Astrocyte of the spinal cord (primary cell): ENCODE measurements around the gene MTIF2.

Experiments
- DNase-seq: peaks from one replicate; pipeline ENCODE4 v3.0.0; 2011; ENCODE audit warnings: low read depth, low spot score
- H3K4me3 ChIP-seq: 2 replicates; pipeline ENCODE4 v1.5.1; 2011; ENCODE audit warnings: low read depth, mild to moderate bottlenecking, low read length, moderate library complexity
- in situ Hi-C: cut with HindIII; loops from 2 replicates; pipeline ENCODE4 v1.10.0; 2017; ENCODE audit warnings: low sequenced_read_pairs
- TF ChIP-seq, protein P1 (sequence below): IDR thresholded peaks from 2 replicates; pipeline ENCODE4 v1.5.1; 2012; ENCODE audit warnings: low read depth, mild to moderate bottlenecking, low read length, inconsistent platforms

Gene MTIF2, protein sequence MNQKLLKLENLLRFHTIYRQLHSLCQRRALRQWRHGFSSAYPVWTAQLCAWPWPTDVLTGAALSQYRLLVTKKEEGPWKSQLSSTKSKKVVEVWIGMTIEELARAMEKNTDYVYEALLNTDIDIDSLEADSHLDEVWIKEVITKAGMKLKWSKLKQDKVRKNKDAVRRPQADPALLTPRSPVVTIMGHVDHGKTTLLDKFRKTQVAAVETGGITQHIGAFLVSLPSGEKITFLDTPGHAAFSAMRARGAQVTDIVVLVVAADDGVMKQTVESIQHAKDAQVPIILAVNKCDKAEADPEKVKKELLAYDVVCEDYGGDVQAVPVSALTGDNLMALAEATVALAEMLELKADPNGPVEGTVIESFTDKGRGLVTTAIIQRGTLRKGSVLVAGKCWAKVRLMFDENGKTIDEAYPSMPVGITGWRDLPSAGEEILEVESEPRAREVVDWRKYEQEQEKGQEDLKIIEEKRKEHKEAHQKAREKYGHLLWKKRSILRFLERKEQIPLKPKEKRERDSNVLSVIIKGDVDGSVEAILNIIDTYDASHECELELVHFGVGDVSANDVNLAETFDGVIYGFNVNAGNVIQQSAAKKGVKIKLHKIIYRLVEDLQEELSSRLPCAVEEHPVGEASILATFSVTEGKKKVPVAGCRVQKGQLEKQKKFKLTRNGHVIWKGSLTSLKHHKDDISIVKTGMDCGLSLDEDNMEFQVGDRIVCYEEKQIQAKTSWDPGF

DNA sequence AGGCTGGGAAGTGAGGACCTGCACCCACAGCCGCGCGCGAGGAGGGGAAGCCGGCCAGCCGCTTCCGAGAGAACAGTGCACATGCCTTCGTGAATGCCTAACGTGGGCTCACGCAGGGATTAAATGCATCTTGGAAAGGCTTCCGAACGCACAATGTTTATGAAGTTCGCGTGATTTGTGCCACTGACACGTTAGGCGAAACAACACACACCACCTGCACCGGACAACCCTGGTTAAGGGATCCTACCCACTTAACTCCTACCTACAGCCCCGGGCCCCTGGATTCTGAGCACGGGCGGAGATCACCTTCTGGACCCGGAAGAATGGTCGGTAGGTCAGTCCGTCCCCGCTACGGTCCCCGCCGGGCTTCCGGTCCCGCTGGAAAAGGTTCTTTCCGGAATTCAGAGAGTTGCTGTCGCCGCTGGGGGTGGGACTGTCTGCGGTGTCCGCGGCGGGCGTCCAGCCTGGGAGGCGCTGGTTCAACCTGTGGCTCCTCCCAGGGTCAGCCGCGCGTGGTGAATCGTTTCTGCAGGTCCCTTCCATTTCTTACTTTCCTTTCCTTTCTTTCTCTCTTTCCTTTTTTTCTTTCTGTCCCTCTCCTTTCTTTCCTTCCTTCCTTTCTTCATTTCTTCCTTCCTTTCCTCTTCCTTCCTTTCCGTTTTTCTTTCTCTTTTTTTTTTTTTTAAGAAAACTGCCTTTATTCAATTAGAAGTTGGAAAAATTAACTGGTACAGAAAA, at the start of gene MTIF2:
Gene MTIF2 (minus strand): TSS at position 325 of the 738 bp plus-strand sequence. CDS start 5,373 bp downstream, outside the sequence.
- DNase-seq = peak; percentile 95
- in situ Hi-C loops = no loop called here
- peak within 1 kb of the TSS; percentile 80 for H3K4me3 ChIP-seq
- TF ChIP-seq, protein P1, sequence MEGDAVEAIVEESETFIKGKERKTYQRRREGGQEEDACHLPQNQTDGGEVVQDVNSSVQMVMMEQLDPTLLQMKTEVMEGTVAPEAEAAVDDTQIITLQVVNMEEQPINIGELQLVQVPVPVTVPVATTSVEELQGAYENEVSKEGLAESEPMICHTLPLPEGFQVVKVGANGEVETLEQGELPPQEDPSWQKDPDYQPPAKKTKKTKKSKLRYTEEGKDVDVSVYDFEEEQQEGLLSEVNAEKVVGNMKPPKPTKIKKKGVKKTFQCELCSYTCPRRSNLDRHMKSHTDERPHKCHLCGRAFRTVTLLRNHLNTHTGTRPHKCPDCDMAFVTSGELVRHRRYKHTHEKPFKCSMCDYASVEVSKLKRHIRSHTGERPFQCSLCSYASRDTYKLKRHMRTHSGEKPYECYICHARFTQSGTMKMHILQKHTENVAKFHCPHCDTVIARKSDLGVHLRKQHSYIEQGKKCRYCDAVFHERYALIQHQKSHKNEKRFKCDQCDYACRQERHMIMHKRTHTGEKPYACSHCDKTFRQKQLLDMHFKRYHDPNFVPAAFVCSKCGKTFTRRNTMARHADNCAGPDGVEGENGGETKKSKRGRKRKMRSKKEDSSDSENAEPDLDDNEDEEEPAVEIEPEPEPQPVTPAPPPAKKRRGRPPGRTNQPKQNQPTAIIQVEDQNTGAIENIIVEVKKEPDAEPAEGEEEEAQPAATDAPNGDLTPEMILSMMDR = no peak

DNA sequence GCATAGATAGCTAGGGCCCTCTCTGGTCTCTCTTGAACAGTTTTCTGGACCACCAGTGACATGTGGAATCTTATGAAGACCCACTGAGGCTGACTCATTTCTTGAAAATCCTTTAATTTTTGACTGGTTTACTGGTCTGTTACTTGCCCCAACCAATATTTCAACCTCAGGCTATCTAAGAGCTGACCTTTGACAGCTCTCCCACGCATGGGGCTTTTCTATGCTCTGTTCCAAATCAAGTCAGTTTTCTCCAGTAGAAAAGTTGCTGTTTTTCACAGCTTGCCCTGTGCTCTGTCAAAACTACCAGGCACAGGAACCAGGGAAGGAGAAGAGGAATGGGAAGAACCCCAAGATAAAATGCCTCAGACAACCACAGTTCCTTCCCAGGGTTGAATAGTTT, 46.0 kb upstream of the MTIF2 start:
- no peak for DNase-seq
- TF ChIP-seq, protein P1 = no peak
- in situ Hi-C loops = no loop called here
- H3K4me3 ChIP-seq = no peak overlapping the region

DNA sequence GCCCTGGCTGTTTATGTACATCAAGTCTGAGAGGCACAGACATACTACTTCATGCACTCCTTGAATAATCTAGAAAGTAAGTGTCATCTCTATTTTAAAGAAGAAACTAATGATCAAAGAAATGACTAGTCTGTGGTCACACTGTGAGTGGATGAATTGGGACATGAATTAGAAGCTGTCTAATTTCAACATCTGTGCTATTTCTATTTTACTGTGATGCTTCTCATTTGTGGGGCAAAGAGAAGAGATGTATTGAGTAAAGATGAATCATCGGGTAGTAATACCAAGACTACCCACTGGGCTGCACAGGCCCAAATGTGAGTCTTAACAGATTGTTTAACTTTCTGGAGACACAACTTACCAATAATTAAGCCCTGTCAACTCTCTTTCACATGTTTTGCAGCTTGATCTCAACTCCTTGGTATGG, 42.4 kb upstream of the MTIF2 start:
- no peak overlapping the region for H3K4me3 ChIP-seq
- in situ Hi-C loops = no loop called here
- TF ChIP-seq, protein P1 = peak; percentile 40
- peak; percentile 64 for DNase-seq

DNA sequence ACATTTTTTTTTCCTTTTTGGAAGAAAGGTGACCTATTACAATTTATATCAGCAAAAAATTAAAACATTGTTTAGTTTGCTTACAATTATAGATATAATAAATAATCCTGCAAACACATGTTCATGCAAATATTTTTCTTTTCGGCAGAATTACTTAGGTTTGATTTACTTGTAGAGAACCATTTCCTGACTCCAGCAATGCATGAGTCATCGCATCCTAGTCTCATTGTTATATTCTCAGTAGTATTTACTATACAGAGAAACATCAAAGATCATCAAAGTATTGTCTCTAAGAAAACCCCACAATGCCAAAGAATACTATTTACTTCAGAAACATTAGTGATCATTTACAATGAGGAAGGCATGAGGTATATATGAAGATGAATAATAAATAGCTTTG, 40.4 kb upstream of the MTIF2 start:
- in situ Hi-C loops = no loop called here
- TF ChIP-seq, protein P1 = no peak
- DNase-seq = peak; percentile 71
- no peak overlapping the region for H3K4me3 ChIP-seq

DNA sequence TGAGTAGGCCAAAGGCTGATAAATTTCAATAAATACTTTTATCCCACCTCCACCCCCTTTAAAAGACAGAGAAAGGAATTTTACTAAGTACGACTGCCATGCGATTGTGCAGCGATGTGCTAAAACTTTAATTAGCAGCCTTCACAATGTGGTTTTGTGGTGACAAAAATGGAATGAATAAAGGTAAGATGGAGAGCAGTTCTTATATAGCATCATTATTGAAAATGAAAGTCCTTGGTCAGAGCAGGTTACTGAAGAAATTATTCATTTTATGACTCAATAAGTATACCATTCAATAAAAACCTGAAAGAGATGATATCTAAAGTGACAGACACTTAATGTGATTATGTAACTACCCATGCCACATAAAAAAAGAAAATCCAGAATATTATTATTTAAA, 33.2 kb upstream of the MTIF2 start:
- in situ Hi-C loops = no loop called here
- DNase-seq = no peak
- TF ChIP-seq, protein P1 = no peak
- no peak overlapping the region for H3K4me3 ChIP-seq

DNA sequence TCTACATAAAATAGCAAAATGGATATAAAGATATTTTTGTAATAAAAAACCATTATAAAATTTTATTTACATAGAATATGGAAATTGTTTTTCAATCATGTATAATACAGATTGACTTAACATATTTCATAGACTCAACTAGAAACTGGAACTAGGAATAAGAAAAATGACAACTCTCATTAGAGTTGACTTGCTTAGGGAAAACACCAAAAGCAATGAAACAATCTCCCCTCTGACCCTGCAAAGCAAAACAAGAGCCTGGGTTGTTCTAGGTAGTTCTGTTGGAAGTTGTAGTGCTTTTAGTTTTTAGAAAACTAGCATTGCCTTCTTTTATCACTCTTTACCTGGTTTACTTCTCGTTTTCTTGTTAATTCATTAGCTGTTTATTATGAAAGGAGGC, 32.2 kb upstream of the MTIF2 start:
- in situ Hi-C loops = no loop called here
- no peak for DNase-seq
- H3K4me3 ChIP-seq = no peak overlapping the region
- TF ChIP-seq, protein P1 = no peak
